GM13976 (cell line): Measurements from ENCODE around the gene ARHGEF11.

Experiments used
- DNase-seq: peaks from one replicate; pipeline ENCODE4 v3.0.0; 2012; ENCODE audit warnings: low spot score
- in situ Hi-C: fragments of 300-500 bp; cut with MboI; formaldehyde crosslinking; loops from one replicate; pipeline ENCODE4 v1.12.0; 2022; ENCODE audit warnings: low sequenced_read_pairs, mixed read lengths, inconsistent platforms; ENCODE audit not compliant: unreplicated experiment
- TF ChIP-seq, protein P1 (sequence below): IDR thresholded peaks from 2 replicates; pipeline ENCODE4 v1.5.1; 2012; ENCODE audit warnings: borderline replicate concordance, mild to moderate bottlenecking; ENCODE audit not compliant: insufficient read depth; ENCODE audit errors: extremely low read depth, missing control alignments, control extremely low read depth

Gene ARHGEF11

DNA sequence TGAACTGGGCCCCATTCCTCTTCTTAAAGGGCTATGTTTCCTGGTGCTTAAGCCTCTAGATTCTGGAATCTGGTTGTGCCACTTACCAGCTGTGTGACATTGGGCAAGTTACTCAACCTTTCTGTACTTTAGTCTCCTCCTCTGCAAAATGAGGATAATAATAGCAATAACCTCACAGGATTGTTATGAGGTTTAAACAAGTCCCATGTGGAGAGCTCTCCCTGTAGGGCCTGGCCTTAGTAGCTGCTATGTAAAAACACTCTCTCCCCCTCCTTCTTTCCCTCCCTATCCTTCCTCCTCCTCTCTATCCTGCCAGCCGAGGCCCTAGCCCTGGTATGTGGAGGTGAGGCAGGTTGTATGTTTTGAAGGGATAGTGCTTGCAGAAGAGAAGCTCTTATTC, 160.2 kb downstream of the ARHGEF11 start:
- TF ChIP-seq, protein P1, sequence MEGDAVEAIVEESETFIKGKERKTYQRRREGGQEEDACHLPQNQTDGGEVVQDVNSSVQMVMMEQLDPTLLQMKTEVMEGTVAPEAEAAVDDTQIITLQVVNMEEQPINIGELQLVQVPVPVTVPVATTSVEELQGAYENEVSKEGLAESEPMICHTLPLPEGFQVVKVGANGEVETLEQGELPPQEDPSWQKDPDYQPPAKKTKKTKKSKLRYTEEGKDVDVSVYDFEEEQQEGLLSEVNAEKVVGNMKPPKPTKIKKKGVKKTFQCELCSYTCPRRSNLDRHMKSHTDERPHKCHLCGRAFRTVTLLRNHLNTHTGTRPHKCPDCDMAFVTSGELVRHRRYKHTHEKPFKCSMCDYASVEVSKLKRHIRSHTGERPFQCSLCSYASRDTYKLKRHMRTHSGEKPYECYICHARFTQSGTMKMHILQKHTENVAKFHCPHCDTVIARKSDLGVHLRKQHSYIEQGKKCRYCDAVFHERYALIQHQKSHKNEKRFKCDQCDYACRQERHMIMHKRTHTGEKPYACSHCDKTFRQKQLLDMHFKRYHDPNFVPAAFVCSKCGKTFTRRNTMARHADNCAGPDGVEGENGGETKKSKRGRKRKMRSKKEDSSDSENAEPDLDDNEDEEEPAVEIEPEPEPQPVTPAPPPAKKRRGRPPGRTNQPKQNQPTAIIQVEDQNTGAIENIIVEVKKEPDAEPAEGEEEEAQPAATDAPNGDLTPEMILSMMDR, result no peak
- in situ Hi-C loops, result no loop called here
- DNase-seq, result no peak
